Measurements from ENCODE around the gene UGT8.
"Not testable (repeated sequence)": the region's sequence is repeated elsewhere in the genome, so short reads cannot be mapped to it uniquely, and the experiment has no call there.

Gene UGT8, protein sequence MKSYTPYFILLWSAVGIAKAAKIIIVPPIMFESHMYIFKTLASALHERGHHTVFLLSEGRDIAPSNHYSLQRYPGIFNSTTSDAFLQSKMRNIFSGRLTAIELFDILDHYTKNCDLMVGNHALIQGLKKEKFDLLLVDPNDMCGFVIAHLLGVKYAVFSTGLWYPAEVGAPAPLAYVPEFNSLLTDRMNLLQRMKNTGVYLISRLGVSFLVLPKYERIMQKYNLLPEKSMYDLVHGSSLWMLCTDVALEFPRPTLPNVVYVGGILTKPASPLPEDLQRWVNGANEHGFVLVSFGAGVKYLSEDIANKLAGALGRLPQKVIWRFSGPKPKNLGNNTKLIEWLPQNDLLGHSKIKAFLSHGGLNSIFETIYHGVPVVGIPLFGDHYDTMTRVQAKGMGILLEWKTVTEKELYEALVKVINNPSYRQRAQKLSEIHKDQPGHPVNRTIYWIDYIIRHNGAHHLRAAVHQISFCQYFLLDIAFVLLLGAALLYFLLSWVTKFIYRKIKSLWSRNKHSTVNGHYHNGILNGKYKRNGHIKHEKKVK

DNA sequence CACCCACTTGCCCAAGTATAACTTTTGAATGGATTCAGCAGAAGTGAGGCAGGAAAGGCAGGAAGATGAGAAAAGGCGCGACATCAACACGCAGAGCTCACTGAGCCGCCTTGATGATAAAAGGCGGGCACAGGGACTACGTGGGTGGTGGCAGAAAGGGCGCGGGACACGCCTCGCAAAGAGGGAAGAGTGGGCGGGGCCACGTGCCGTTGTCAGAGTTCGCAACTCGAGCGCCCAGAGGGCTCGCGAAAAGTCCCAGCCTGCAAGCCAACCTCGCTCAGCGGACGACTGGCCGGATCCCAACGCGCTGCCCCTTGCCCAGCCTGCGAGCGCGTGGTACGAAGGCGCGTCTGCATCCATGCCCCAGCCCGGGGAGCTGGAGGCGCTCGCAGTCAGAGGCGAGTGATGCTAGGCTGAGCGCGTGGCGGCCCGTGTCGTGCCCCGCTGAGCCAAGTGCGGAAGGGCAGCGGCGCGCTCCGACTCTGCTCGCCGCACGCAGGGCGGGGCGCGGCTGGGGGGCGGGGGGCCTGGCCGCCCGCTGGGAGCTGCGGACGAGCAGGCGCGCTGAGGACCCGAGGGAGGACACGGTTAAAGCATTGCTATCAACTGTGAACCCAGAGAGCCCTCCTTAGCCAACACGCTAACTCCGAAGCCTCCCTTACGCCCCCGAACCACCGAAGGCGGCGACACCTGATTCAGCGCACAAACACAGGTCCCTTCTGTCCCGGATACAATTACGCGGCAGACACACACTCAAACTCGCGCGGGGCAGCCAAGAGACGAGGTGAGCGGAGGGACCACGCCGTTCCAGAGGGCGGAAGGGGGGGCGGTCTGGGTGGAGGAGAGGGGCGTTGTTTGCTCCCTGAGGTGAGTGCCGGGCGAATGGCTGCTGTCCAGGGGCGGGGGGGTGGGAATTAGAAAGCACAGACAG, at the start of gene UGT8:
UGT8 (plus strand) TSS at position 617 of the 931 bp plus-strand sequence. CDS start 24,074 bp downstream, outside the sequence.
- no peak for DNase-seq (ENCODE audit: low read depth)

GRCh38 chr4:114549638-114550037, 49.0 kb upstream of the UGT8 start:
- no peak for DNase-seq (ENCODE audit: low read depth)

GRCh38 chr4:114558446-114559020, 40.1 kb upstream of the UGT8 start:
- peak; percentile 4 for DNase-seq (ENCODE audit: low read depth)

DNA sequence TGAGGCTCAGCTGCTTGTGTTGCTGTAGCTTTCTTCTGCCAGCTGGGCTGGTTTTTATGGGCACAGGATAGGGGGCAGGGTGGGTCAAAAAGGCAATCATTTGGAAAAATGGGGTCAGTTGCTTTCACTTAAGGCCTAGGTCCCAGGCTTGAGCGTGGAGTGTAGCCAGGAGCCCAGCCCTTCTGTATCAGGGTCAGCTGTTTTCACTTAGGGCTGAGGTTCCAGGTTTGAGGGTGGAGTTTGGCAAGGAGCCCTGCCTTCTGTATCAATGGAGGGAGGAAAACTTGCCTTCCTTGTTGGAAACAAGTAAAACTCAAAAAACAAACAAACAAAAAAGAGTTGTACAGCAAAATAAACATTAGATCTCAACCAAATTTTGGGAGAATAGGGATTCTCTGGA, 37.0 kb upstream of the UGT8 start:
- DNase-seq (ENCODE audit: low read depth): no peak

- DNase-seq (ENCODE audit: low read depth): no peak
Measured at GRCh38 chr4:114562176-114562904, 36.3 kb upstream of the UGT8 start.

- no peak for DNase-seq (ENCODE audit: low read depth)
Measured at GRCh38 chr4:114563536-114564315, 34.9 kb upstream of the UGT8 start.

DNA sequence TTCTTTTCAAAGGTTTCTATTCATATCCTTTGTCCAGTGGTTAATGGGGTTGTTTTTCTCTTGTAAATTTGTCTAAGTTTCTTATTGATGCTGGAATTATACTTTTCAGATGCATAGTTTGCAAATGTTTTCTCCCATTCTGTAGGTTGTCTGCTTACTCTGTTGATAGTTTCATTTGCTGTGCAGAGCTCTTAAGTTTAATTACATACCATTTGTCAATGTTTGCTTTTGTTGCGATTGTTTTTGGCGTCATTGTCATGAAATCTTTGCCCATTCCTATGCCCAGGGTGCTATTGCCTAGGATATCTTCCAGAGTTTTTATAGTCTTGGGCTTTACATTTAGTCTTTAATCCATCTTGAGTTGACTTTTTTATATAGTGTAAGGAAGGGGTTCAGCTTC, 21.2 kb upstream of the UGT8 start:
- no peak for DNase-seq (ENCODE audit: low read depth)

GRCh38 chr4:114582621-114583020, 16.0 kb upstream of the UGT8 start:
- no peak for DNase-seq (ENCODE audit: low read depth)

DNA sequence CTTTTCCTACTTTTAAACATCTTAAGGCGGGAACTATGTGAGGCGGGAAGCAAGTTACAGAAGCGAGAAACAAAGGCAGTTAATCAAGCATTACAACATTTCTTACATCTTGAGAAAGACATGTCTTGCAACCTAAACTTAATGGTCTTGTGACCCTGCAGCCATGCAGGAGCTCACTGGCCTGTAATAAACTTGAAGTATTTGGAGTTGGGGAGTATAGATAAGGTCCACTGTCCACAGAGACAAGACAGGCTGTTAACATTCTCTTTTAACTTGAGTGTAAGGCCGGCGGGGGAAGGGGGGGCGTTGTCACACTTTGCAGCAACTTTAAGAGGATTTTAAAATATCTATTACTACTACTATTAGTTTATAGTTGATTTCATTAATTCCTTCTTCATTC, 10.3 kb upstream of the UGT8 start:
- DNase-seq (ENCODE audit: low read depth): no peak

- DNase-seq (ENCODE audit: low read depth): not testable (repeated sequence)
Measured at GRCh38 chr4:114590360-114590759, 8.2 kb upstream of the UGT8 start.

DNA sequence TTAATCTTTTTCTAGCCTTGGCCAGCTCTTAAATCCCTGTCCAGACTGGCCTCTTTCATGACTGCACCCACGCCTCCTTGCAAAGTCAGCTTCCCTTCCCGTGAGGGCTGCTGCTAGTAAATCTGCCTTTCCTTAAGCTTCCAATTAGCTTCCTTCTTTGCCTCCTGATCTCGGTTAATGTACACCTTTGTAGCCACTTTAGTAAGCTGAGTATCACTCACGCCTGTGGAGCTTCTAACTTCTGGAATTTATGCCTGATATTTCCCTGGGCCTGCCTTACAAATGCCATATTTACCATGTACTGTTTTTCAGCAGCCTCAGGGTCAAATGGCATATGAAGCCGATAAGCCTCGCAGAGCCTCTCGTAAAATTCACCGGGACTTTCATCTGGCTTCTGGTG, 5.1 kb upstream of the UGT8 start:
- DNase-seq (ENCODE audit: low read depth): no peak

GRCh38 chr4:114595207-114595606, 3.4 kb upstream of the UGT8 start:
- DNase-seq (ENCODE audit: low read depth): no peak

DNA sequence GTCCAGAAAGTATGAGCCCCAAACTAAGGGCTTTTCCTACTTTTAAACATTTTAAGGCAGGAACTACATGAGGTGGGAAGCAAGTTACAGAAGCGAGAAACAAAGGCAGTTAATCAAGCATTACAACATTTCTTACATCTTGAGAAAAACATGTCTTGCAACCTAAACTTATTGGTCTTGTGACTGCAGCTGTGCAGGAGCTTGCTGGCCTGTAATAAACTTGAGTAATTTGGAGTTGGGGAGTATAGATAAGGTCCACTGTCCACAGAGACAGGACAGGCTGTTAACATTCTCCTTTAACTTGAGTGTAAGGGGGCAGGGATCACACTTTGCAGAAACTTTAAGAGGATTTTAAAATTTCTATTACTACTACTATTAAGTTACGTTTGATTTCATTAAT, 2.7 kb upstream of the UGT8 start:
- no peak for DNase-seq (ENCODE audit: low read depth)

DNA sequence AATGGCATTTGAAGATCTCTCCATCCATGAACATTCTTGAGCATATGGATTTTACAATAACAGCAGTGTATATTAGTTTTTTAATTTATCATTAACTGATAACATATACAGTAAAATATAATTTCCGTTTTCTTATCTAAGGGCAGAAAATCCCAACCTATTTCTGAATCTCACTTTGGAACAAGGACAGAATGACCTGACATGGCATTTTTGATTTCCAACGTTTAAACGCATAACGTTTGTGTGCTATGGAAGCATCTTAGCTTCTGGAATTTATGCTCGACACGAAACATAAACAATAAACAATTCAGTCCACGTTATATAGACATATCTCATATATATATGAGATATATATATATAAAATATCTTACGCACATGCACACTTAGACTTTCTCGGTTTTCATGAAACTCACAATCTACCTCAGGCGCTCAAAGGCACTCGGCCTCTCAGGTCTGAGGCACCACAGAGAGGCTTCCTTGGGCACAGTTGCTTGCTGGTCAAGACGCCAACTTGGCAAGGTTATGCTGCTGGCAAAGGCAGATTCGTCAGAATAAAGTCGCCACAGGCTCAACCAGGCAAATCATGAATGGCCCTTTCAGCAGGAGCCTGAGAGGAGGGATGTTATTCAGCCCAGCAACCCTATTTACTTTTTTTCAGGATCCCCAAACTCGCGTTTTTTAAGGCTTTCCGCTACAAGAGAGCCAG, 1.0 kb upstream of the UGT8 start:
- DNase-seq (ENCODE audit: low read depth): no peak

GRCh38 chr4:114599231-114599902, 760 bp downstream of the UGT8 start:
- no peak for DNase-seq (ENCODE audit: low read depth)

GRCh38 chr4:114599903-114600552, 1.4 kb downstream of the UGT8 start:
- DNase-seq (ENCODE audit: low read depth): no peak

DNA sequence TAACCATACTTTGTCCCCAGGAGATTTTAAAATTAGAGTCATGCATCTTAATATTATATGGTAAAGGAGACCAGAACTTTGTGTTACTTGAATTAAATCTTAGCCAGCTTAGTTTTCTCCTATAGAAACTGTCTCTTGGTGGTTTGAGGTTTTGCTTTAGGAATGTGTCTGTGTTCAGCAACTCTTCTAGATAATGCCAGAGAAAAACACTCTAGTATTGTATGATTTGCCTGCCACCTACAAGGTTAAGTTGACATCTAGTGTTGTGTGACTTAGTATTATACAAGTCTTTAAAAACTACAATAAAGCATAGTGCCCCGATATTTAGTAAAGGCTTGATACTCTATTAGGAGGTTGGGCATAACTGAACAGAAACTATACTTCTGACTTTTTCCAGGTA, 2.1 kb downstream of the UGT8 start:
- DNase-seq (ENCODE audit: low read depth): no peak

DNA sequence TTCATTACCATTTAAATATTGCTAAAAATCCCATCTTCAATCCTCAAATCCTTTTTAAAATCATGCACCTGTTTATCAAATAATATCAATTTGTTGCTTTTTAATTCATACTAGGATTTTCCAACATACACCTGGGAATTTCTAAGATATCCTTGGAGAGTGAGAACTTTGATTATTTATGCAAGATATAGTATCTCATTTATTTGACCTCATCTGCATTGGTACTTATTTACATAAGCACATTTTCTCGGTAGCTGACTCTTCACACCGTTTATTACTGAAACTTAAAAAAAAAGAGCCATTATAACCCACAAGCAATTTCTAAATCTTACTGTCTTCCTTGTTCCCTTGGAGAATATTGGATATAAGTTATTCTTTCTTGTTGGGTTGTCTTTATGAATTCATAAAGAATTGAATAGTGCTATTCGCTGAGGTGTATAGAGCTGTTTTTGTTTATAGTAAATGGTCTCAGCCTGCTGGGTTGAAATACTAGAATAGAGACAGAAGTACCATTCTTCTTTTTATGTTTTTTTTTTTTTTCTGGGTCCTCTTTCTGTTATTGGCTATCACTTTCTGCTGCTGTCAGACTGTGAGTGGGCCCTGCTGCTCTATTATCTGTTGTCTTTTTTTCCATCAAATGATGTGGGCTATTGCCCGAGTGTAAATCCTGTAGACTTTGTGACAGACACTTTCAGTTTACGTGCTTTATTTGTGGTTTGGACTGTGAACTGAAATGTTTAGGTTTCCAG, 2.9 kb downstream of the UGT8 start:
- no peak for DNase-seq (ENCODE audit: low read depth)
